Measurements from ENCODE around the gene PARD3B. TPM values are rescaled to one million over a fixed set of nuclear protein-coding genes. Genes with fewer than 3 reads are reported as not detected.

Gene PARD3B
- total RNA-seq, 4 donors from 2014 or later = 21.8 to 85.6 (median 36.1) TPM

- Histone ChIP-seq H3K4me1 (no peaks in the 10 kb centered on the region), H3K9me3 (no peaks in the 10 kb centered on the region), H3K36me3 (no peaks in the 10 kb centered on the region), H3K27ac (no peak overlapping the region), H3K4me3 (no peak overlapping the region), H3K27me3 (no peaks in the 10 kb centered on the region)
- DNase-seq = no peak
- TF ChIP-seq CTCF (IDR thresholded peaks at IDR 0.05) (no peak), POLR2A (IDR thresholded peaks at IDR 0.05) (no peak)
- intact Hi-C loops (cut with DNase I; ENCODE audit: low total_unique reads) = no loop called here
Observed at GRCh38 chr2:205166745-205167144, 621.5 kb downstream of the PARD3B start.

- no peak overlapping the region for H3K27ac ChIP-seq
- H3K27me3 ChIP-seq = no peaks in the 10 kb centered on the region
- no peak overlapping the region for H3K4me3 ChIP-seq
- intact Hi-C loops (cut with DNase I; ENCODE audit: low total_unique reads) = no loop called here
- H3K9me3 ChIP-seq = no peaks in the 10 kb centered on the region
- TF ChIP-seq POLR2A (IDR thresholded peaks at IDR 0.05) (no peak), CTCF (IDR thresholded peaks at IDR 0.05) (no peak)
- H3K4me1 ChIP-seq = no peaks in the 10 kb centered on the region
- H3K36me3 ChIP-seq = no peaks in the 10 kb centered on the region
- DNase-seq = no peak
Observed at GRCh38 chr2:205169012-205169411, 623.7 kb downstream of the PARD3B start.

- Histone ChIP-seq H3K4me1 (no peaks in the 10 kb centered on the region), H3K27ac (no peak overlapping the region), H3K4me3 (no peak overlapping the region), H3K9me3 (no peaks in the 10 kb centered on the region), H3K27me3 (no peaks in the 10 kb centered on the region), H3K36me3 (no peaks in the 10 kb centered on the region)
- TF ChIP-seq POLR2A (IDR thresholded peaks at IDR 0.05) (no peak), CTCF (IDR thresholded peaks at IDR 0.05) (no peak)
- DNase-seq = no peak
- intact Hi-C loops (cut with DNase I; ENCODE audit: low total_unique reads) = no loop called here
Observed at GRCh38 chr2:205169464-205169863, 624.2 kb downstream of the PARD3B start.

GRCh38 chr2:205170399-205170798, 625.1 kb downstream of the PARD3B start:
- Histone ChIP-seq H3K4me3 (no peak overlapping the region), H3K36me3 (no peaks in the 10 kb centered on the region), H3K27me3 (no peaks in the 10 kb centered on the region), H3K9me3 (no peaks in the 10 kb centered on the region), H3K27ac (no peak overlapping the region), H3K4me1 (no peaks in the 10 kb centered on the region)
- DNase-seq = no peak
- intact Hi-C loops (cut with DNase I; ENCODE audit: low total_unique reads) = no loop called here
- no peak for TF ChIP-seq POLR2A (IDR thresholded peaks at IDR 0.05)
- TF ChIP-seq CTCF (IDR thresholded peaks at IDR 0.05) = no peak

- Histone ChIP-seq H3K4me3 (no peak overlapping the region), H3K27me3 (no peaks in the 10 kb centered on the region), H3K36me3 (no peaks in the 10 kb centered on the region), H3K9me3 (no peaks in the 10 kb centered on the region), H3K4me1 (no peaks in the 10 kb centered on the region), H3K27ac (no peak overlapping the region)
- TF ChIP-seq CTCF (IDR thresholded peaks at IDR 0.05) = no peak
- no peak for TF ChIP-seq POLR2A (IDR thresholded peaks at IDR 0.05)
- intact Hi-C loops (cut with DNase I; ENCODE audit: low total_unique reads) = no loop called here
- no peak for DNase-seq
Observed at GRCh38 chr2:205171261-205171940, 626.1 kb downstream of the PARD3B start.
